B cell (primary cell): ENCODE measurements around the gene UNC93B1. TPM values are rescaled to one million over a fixed set of nuclear protein-coding genes. Genes with fewer than 3 reads are reported as not detected.

ENCODE experiments used
- ATAC-seq: fragments of 200-7000 bp; cut with Tn5 transposase; one replicate; pipeline ENCODE4 v1.10.0; 2021; ENCODE audit warnings: low read depth, mild to moderate bottlenecking, moderate number of reproducible peaks, moderate library complexity
- CTCF ChIA-PET: fragments of 350-600 bp; sonication (Branson Sonifier 250); formaldehyde crosslinking; loops from one replicate; lab custom pipeline; 2021; ENCODE audit warnings: antibody characterized with exemption, inconsistent platforms; lab: Charles Lee
- POLR2A ChIA-PET: fragments of 350-600 bp; sonication (Branson Sonifier 250); formaldehyde crosslinking; loops from one replicate; lab custom pipeline; 2021; ENCODE audit warnings: antibody characterized with exemption; lab: Charles Lee
- DNase-seq: peaks from one replicate; pipeline ENCODE4 v3.0.0; 2013
- H2AFZ ChIP-seq: 2 replicates; pipeline ENCODE4 v1.6.1; 2012; ENCODE audit warnings: mild to moderate bottlenecking, low read depth, low read length; ENCODE audit not compliant: insufficient read depth, poor library complexity, severe bottlenecking
- H3K27ac ChIP-seq, 2 donors: 1 replicate in 1 of 2; 2 replicates in 1 of 2; pipeline ENCODE4 v1.5.1; 2012 to 2013; ENCODE audit warnings: low read length in 2 of 2, mild to moderate bottlenecking in 2 of 2, moderate library complexity in 1 of 2
- H3K27me3 ChIP-seq, 4 experiments: fragments of 200-600 bp in 1 of 4; sonication (generic) in 1 of 4; replicated peaks in 1 of 4; 1 replicate in 2 of 4; 2 replicates in 2 of 4; pipeline versions ENCODE4 v1.6.1 to v1.7.0; 2013 to 2016; ENCODE audit warnings: low read length in 3 of 4, mild to moderate bottlenecking in 2 of 4, mixed read lengths in 1 of 4, moderate library complexity in 1 of 4; ENCODE audit not compliant: insufficient read depth in 4 of 4, control insufficient read depth in 3 of 4; ENCODE audit errors: control extremely low read depth in 1 of 4
- H3K36me3 ChIP-seq, 2 experiments: replicated peaks in 1 of 2; 1 replicate in 1 of 2; 2 replicates in 1 of 2; pipeline versions ENCODE4 v1.6.1 to v1.7.1; 2013; ENCODE audit warnings: low read length in 1 of 2; ENCODE audit not compliant: insufficient read depth in 2 of 2, control insufficient read depth in 1 of 2; ENCODE audit errors: control extremely low read depth in 1 of 2, extremely low read depth in 1 of 2
- H3K4me1 ChIP-seq, 2 donors: fragments of 200-600 bp in 1 of 2; sonication (generic) in 1 of 2; 1 replicate in 1 of 2; 2 replicates in 1 of 2; pipeline versions ENCODE4 v1.5.1 to v1.6.1; 2013 to 2017; ENCODE audit warnings: low read length in 2 of 2; ENCODE audit not compliant: control insufficient read depth in 2 of 2, insufficient read depth in 2 of 2
- H3K4me2 ChIP-seq: replicated peaks from 2 replicates; pipeline ENCODE3; 2012; ENCODE audit warnings: mild to moderate bottlenecking, low read depth, low read length; ENCODE audit not compliant: poor library complexity, severe bottlenecking
- H3K4me3 ChIP-seq, 5 experiments: fragments of 200-600 bp in 1 of 5; sonication (generic) in 1 of 5; 1 replicate in 3 of 5; 2 replicates in 2 of 5; pipeline versions ENCODE4 v1.5.1 to v1.7.0; 2011 to 2016; ENCODE audit warnings: low read length in 4 of 5, mild to moderate bottlenecking in 4 of 5, low read depth in 2 of 5, control low read depth in 1 of 5, moderate library complexity in 1 of 5; ENCODE audit not compliant: insufficient read depth in 1 of 5; ENCODE audit errors: control extremely low read depth in 1 of 5, extremely low read depth in 1 of 5
- H3K79me2 ChIP-seq: fragments of 200-600 bp; sonication (generic); one replicate; pipeline ENCODE4 v1.6.0; 2016; ENCODE audit warnings: low read length; ENCODE audit not compliant: control insufficient read depth, insufficient read depth
- H3K9ac ChIP-seq: fragments of 200-600 bp; sonication (generic); 2 replicates; pipeline ENCODE4 v1.6.1; 2017; ENCODE audit warnings: mild to moderate bottlenecking, low read length, moderate library complexity
- H3K9me3 ChIP-seq, 3 donors: one replicate each; pipeline versions ENCODE4 v1.6.1 to v1.7.1; 2013; ENCODE audit warnings: low read length in 2 of 3; ENCODE audit not compliant: control insufficient read depth in 2 of 3, insufficient read depth in 1 of 3; ENCODE audit errors: control extremely low read depth in 1 of 3
- H4K20me1 ChIP-seq: 2 replicates; pipeline ENCODE4 v1.6.0; 2012; ENCODE audit warnings: mild to moderate bottlenecking, low read length; ENCODE audit not compliant: insufficient read depth, control insufficient read depth, poor library complexity, severe bottlenecking
- H3K27ac Mint-ChIP-seq: one replicate; pipeline ENCODE4 v1.8.0; 2021; ENCODE audit warnings: mixed read lengths
- H3K27me3 Mint-ChIP-seq: one replicate; pipeline ENCODE4 v1.8.0; 2021; ENCODE audit warnings: mixed read lengths
- H3K4me1 Mint-ChIP-seq: one replicate; pipeline ENCODE4 v1.8.0; 2021; ENCODE audit warnings: mixed read lengths
- H3K4me3 Mint-ChIP-seq: one replicate; pipeline ENCODE4 v1.8.0; 2021; ENCODE audit warnings: mixed read lengths
- H3K9me3 Mint-ChIP-seq: one replicate; pipeline ENCODE4 v1.8.0; 2022; ENCODE audit warnings: mixed read lengths; ENCODE audit not compliant: insufficient read depth
- CTCF ChIP-seq: fragments of 200-600 bp; IDR thresholded peaks from one replicate; pipeline ENCODE4 v1.8.0; 2022; ENCODE audit warnings: antibody characterized with exemption, mild to moderate bottlenecking
- EZH2 ChIP-seq: IDR thresholded peaks from 2 replicates; pipeline ENCODE4 v1.6.1; 2012; ENCODE audit warnings: borderline replicate concordance, low read depth, mild to moderate bottlenecking, moderate library complexity, low read length; ENCODE audit not compliant: insufficient read depth, poor library complexity, severe bottlenecking
- WGBS: methylation state at CpG from one replicate; pipeline ENCODE4 v1.1.5; 2013; ENCODE audit warnings: missing lambda C conversion rate; ENCODE audit not compliant: insufficient coverage; 5-methylcytosine and 5-hydroxymethylcytosine counted together
- intact Hi-C: fragments of 100-400 bp; cut with micrococcal nuclease; formaldehyde crosslinking; loops from one replicate; pipeline ENCODE4 v1.10.0; 2022
- polyA plus RNA-seq: library from polyadenylated mRNA; depleted of rRNA; stranded (reverse); fragments of >200 nt; gene quantifications from 2 replicates; pipeline ENCODE4 v1.2.3, GENCODE V29; 2012
- total RNA-seq, 2 donors: library from RNA; stranded (reverse); fragments of 120-200 nt in 1 of 2; gene quantifications; 1 replicate in 1 of 2; 2 replicates in 1 of 2; pipeline versions ENCODE4 v1.2.3 to v1.2.4, GENCODE V29; 2013 to 2022

UNC93B1 gene
- total and polyA plus RNA-seq, 2 donors (not counting 1 experiment from before 2014, with no cell fraction given), result 114 to 308 TPM

GRCh38 chr11:68036141-68036716 lies 32.3 kb upstream of the UNC93B1 start:
- Histone ChIP-seq H3K9me3 (no peaks in the 10 kb centered on the region), H3K36me3 (peaks cover 0 to 18% of the 10 kb centered on the region in 2 experiments), H4K20me1 (peaks cover 17% of the 10 kb centered on the region), H3K27ac (peak overlapping the region; percentile 43 to 64), H3K27me3 (no peaks in the 10 kb centered on the region), H3K79me2 (peaks cover 42% of the 10 kb centered on the region), H3K4me3 (no peak overlapping the region), H3K4me1 (peaks cover 26 to 52% of the 10 kb centered on the region in 2 donors), H2AFZ (no peak overlapping the region), H3K9ac (no peak overlapping the region), H3K4me2 (no peak overlapping the region)
- POLR2A ChIA-PET, result no interaction called here
- intact Hi-C loops, result loop anchor here (10.0 kb wide), 2 partner anchors 179 to 429 kb away; partner anchors contain the start of genes KMT5B and PPP6R3
- 91% methylated on average over 27 of the region's 27 CpGs for WGBS
- H3K27me3 Mint-ChIP-seq, result no peaks in the 10 kb centered on the region
- CTCF ChIA-PET, result interaction anchor here (1.4 kb wide), 1 partner anchor 261 kb away, joined by 3 read pairs; no protein-coding TSS in a partner anchor
- no peak overlapping the region for H3K4me3 Mint-ChIP-seq
- no peak overlapping the region for H3K27ac Mint-ChIP-seq
- no peak for DNase-seq
- no peak for TF ChIP-seq CTCF
- TF ChIP-seq EZH2, result no peak
- no peak for ATAC-seq
- peaks cover 29% of the 10 kb centered on the region for H3K4me1 Mint-ChIP-seq
- no peaks in the 10 kb centered on the region for H3K9me3 Mint-ChIP-seq

- TF ChIP-seq EZH2, result no peak
- TF ChIP-seq CTCF, result no peak
- H3K27ac Mint-ChIP-seq, result peak overlapping the region; percentile 15
- no peaks in the 10 kb centered on the region for H3K9me3 Mint-ChIP-seq
- Histone ChIP-seq H3K4me2 (no peak overlapping the region), H4K20me1 (peaks cover 12% of the 10 kb centered on the region), H3K36me3 (peaks cover 0 to 17% of the 10 kb centered on the region in 2 experiments), H3K79me2 (peaks cover 39% of the 10 kb centered on the region), H3K4me3 (no peak overlapping the region), H3K27me3 (no peaks in the 10 kb centered on the region), H3K9me3 (no peaks in the 10 kb centered on the region), H3K27ac (no peak overlapping the region), H3K4me1 (peaks cover 24 to 50% of the 10 kb centered on the region in 2 donors), H3K9ac (no peak overlapping the region), H2AFZ (no peak overlapping the region)
- intact Hi-C loops, result loop anchor here (10.0 kb wide), 2 partner anchors 179 to 429 kb away; partner anchors contain the start of genes KMT5B and PPP6R3
- CTCF ChIA-PET, result interaction anchor here (0.5 to 1.3 kb wide), 2 partner anchors 26 to 204 kb away, joined by 3 to 5 read pairs; no protein-coding TSS in a partner anchor
- H3K27me3 Mint-ChIP-seq, result no peaks in the 10 kb centered on the region
- ATAC-seq (no peak), DNase-seq (no peak)
- POLR2A ChIA-PET, result no interaction called here
- WGBS, result 95% methylated on average over 12 of the region's 13 CpGs
- H3K4me3 Mint-ChIP-seq, result no peak overlapping the region
- peaks cover 32% of the 10 kb centered on the region for H3K4me1 Mint-ChIP-seq
Measured at GRCh38 chr11:68035266-68035876, 31.5 kb upstream of the UNC93B1 start.
